SIG-M5 (cell line): ENCODE data around the gene ZNF576.
"Not testable (repeated sequence)": the region's sequence is repeated elsewhere in the genome, so short reads cannot be mapped to it uniquely, and the experiment has no call there.

Experiments used
- DNase-seq: peaks from one replicate; lab custom pipeline; 2025; lab: John Stamatoyannopoulos, UW

The ZNF576 gene

GRCh38 chr19:43575156-43575950 is 21.0 kb upstream of the ZNF576 start, which contains the start of the genes PINLYP and XRCC1:
PINLYP (plus strand) TSS chr19:43575801; CDS start chr19:43577192, 1,391 bp downstream.
XRCC1 (minus strand) TSS chr19:43575527; CDS start chr19:43575458, 69 bp downstream.
- DNase-seq: peak; percentile 82

- DNase-seq: no peak
Measured at GRCh38 chr19:43575955-43576878, 20.2 kb upstream of the ZNF576 start.

- no peak for DNase-seq
Measured at GRCh38 chr19:43578787-43579186, 17.6 kb upstream of the ZNF576 start.

GRCh38 chr19:43581467-43581866 is 14.9 kb upstream of the ZNF576 start:
- no peak for DNase-seq

GRCh38 chr19:43582495-43582894 is 13.9 kb upstream of the ZNF576 start:
- no peak for DNase-seq

GRCh38 chr19:43584484-43584883 is 11.9 kb upstream of the ZNF576 start:
- DNase-seq: no peak

GRCh38 chr19:43586346-43586745 is 10.0 kb upstream of the ZNF576 start:
- DNase-seq: no peak

- not testable (repeated sequence) for DNase-seq
Measured at GRCh38 chr19:43587029-43587428, 9.4 kb upstream of the ZNF576 start.

GRCh38 chr19:43589277-43589676 is 7.1 kb upstream of the ZNF576 start:
- no peak for DNase-seq

GRCh38 chr19:43589678-43590077 is 6.7 kb upstream of the ZNF576 start:
- no peak for DNase-seq

- DNase-seq: no peak
Measured at GRCh38 chr19:43591904-43592772, 4.3 kb upstream of the ZNF576 start.

- DNase-seq: no peak
Measured at GRCh38 chr19:43592800-43593350, 3.5 kb upstream of the ZNF576 start.

GRCh38 chr19:43594081-43594697 is 2.2 kb upstream of the ZNF576 start:
- no peak for DNase-seq

GRCh38 chr19:43594710-43595604 is 1.4 kb upstream of the ZNF576 start:
- no peak for DNase-seq

- no peak for DNase-seq
Measured at GRCh38 chr19:43595605-43595998, 793 bp upstream of the ZNF576 start.

- no peak for DNase-seq
Measured at GRCh38 chr19:43596842-43597461, 557 bp downstream of the ZNF576 start.

- no peak for DNase-seq
Measured at GRCh38 chr19:43597876-43598275, 1.5 kb downstream of the ZNF576 start.

- DNase-seq: no peak
Measured at GRCh38 chr19:43598445-43599240, 2.2 kb downstream of the ZNF576 start.
